ENCODE measurements around the gene RBM5. TPM values are rescaled to one million over a fixed set of nuclear protein-coding genes. Genes with fewer than 3 reads are reported as not detected.

RBM5 gene
- total RNA-seq, 1 experiment from 2014 or later = 89.1 TPM

DNA sequence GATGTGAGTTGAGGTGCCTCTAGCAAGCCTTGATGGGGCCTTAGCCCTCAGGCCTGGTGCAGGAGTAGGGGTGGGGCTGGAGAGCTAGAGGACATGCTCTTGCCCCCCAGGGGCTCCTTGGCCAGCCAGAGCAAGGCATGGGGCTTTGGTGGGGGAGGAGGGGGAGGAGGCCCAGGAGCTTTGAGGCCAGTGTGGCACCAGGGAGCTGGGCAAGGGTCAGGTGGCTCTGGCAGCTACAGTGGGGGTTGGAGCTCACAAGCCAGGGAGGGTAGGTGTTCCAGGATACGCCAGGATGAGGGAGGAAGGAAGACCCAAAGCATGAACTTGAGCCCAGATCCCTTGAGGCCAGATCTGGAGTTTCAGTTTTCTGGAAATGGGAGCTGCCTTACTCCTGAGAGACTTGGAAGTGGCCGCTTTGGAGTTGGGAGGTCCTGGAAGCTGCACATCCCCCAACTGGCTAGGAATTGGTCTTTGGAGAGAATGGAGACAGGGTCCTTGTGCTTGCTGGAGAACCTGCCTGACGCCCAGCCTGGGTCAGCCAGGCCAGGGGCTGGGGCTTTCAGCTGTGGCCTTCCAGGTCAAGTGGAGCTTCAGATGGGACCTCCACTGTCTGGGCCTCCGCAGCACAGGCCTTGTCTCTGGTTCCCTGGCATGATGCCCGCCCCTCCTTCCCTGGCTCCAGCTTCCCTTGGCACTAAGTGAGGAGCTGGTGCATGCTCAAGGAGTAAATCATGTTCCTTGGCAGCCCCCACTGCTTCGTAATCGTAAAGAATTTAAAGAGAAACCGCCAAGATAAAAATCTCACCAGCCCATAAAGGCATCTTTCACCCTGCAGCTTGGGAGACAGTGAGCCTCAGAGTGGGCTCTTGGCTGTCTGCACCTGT is 75.1 kb downstream of the RBM5 start:
- Histone ChIP-seq H3K9me2 (ENCODE audit: insufficient read depth) (no peaks in the 10 kb centered on the region), H3K36me3 (ENCODE audit: control insufficient read depth in 1 of 2, insufficient read depth in 2 of 2, low read length in 2 of 2) (no peaks in the 10 kb centered on the region; a peak in 1 of 4 replicates), H2AFZ (ENCODE audit: low read depth, low read length, poor library complexity, severe bottlenecking) (no peak overlapping the region), H3K9ac (ENCODE audit: low read length) (no peak overlapping the region), H3K4me3 (replicated peaks in 1 of 2; ENCODE audit: low read depth in 1 of 2, low read length in 2 of 2) (no peak overlapping the region), H3K4me2 (ENCODE audit: low read length) (no peak overlapping the region), H3K9me3 (ENCODE audit: control insufficient read depth in 1 of 2, insufficient read depth in 1 of 2, low read depth in 1 of 2, low read length in 2 of 2) (no peaks in the 10 kb centered on the region), H3K4me1 (ENCODE audit: control insufficient read depth in 1 of 2, insufficient read depth in 2 of 2, low read length in 2 of 2) (peaks cover 3 to 32% of the 10 kb centered on the region in 2 experiments; a peak in 2 of 4 replicates), H3K27me3 (ENCODE audit: insufficient read depth, low read length) (no peaks in the 10 kb centered on the region), H3K27ac (ENCODE audit: low read depth, low read length) (no peak overlapping the region), H3K79me2 (ENCODE audit: insufficient read depth, low read length) (no peaks in the 10 kb centered on the region), H4K20me1 (ENCODE audit: insufficient read depth) (no peaks in the 10 kb centered on the region)
- ChIA-PET CTCF (no interaction called here), POLR2A (no interaction called here), RAD21 (ENCODE audit: low non-redundant PET in 1 of 2, low total read pairs in 2 of 2, uncharacterized antibody in 2 of 2, unreplicated experiment in 2 of 2) (no interaction called here)
- intact Hi-C loops (cut with micrococcal nuclease) = no loop called here
- DNase-seq (ENCODE audit: low read depth, low spot score) = no peak
- no peak for ATAC-seq
- TF ChIP-seq POLR2A (IDR thresholded peaks at IDR 0.05; ENCODE audit: borderline replicate concordance, extremely low read depth, insufficient read depth, insufficient read length) = no peak
- no peak for TF ChIP-seq EZH2 (IDR thresholded peaks at IDR 0.05)
- no peak for TF ChIP-seq TCF7L2 (IDR thresholded peaks at IDR 0.05; ENCODE audit: borderline replicate concordance, extremely low read depth, insufficient read depth, insufficient read length)
- no peak for TF ChIP-seq SRF (IDR thresholded peaks at IDR 0.05; ENCODE audit: low read depth)
- TF ChIP-seq MAX (IDR thresholded peaks at IDR 0.05) = no peak
- TF ChIP-seq SIN3A (IDR thresholded peaks at IDR 0.05; ENCODE audit: low read depth) = no peak
- TF ChIP-seq ZFX (IDR thresholded peaks at IDR 0.05) = no peak
- no peak for TF ChIP-seq SP1 (IDR thresholded peaks at IDR 0.05; ENCODE audit: low read depth)
- no peak for TF ChIP-seq YY1 (IDR thresholded peaks at IDR 0.05; ENCODE audit: extremely low read depth, insufficient replicate concordance, low read depth, low read length)
- no peak for TF ChIP-seq FOSL1 (IDR thresholded peaks at IDR 0.05; ENCODE audit: low read depth)
- TF ChIP-seq, protein P1, sequence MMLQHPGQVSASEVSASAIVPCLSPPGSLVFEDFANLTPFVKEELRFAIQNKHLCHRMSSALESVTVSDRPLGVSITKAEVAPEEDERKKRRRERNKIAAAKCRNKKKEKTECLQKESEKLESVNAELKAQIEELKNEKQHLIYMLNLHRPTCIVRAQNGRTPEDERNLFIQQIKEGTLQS (IDR thresholded peaks at IDR 0.05) = no peak
- no peak for TF ChIP-seq CBX3 (IDR thresholded peaks at IDR 0.05; ENCODE audit: low read depth)
- no peak for TF ChIP-seq ZBTB33 (IDR thresholded peaks at IDR 0.05; ENCODE audit: extremely low read depth, insufficient replicate concordance, low read length)
- no peak for TF ChIP-seq EGR1 (IDR thresholded peaks at IDR 0.05; ENCODE audit: low read depth)
- TF ChIP-seq, protein P2, sequence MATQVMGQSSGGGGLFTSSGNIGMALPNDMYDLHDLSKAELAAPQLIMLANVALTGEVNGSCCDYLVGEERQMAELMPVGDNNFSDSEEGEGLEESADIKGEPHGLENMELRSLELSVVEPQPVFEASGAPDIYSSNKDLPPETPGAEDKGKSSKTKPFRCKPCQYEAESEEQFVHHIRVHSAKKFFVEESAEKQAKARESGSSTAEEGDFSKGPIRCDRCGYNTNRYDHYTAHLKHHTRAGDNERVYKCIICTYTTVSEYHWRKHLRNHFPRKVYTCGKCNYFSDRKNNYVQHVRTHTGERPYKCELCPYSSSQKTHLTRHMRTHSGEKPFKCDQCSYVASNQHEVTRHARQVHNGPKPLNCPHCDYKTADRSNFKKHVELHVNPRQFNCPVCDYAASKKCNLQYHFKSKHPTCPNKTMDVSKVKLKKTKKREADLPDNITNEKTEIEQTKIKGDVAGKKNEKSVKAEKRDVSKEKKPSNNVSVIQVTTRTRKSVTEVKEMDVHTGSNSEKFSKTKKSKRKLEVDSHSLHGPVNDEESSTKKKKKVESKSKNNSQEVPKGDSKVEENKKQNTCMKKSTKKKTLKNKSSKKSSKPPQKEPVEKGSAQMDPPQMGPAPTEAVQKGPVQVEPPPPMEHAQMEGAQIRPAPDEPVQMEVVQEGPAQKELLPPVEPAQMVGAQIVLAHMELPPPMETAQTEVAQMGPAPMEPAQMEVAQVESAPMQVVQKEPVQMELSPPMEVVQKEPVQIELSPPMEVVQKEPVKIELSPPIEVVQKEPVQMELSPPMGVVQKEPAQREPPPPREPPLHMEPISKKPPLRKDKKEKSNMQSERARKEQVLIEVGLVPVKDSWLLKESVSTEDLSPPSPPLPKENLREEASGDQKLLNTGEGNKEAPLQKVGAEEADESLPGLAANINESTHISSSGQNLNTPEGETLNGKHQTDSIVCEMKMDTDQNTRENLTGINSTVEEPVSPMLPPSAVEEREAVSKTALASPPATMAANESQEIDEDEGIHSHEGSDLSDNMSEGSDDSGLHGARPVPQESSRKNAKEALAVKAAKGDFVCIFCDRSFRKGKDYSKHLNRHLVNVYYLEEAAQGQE (IDR thresholded peaks at IDR 0.05; ENCODE audit: low read depth) = no peak
- no peak for TF ChIP-seq CEBPB (IDR thresholded peaks at IDR 0.05; ENCODE audit: low read depth)
- no peak for TF ChIP-seq ELF1 (IDR thresholded peaks at IDR 0.05; ENCODE audit: borderline replicate concordance, low read depth)
- TF ChIP-seq POLR2AphosphoS5 (IDR thresholded peaks at IDR 0.05; ENCODE audit: low read depth, low read length) = no peak
- no peak for TF ChIP-seq ZNF274 (IDR thresholded peaks at IDR 0.05; ENCODE audit: low read depth, low read length)
- TF ChIP-seq EZH2phosphoT487 (IDR thresholded peaks at IDR 0.05; ENCODE audit: borderline replicate concordance) = no peak
- BruUV-seq (replicated peaks) = no TSS peak
